Endodermal cell (in vitro differentiated cells): ENCODE data around the gene GPD2. TPM values are rescaled to one million over a fixed set of nuclear protein-coding genes. Genes with fewer than 3 reads are reported as not detected.

Source experiments
- DNase-seq: peaks from one replicate; pipeline ENCODE4 v3.0.0-alpha.2; 2017
- H3K27ac ChIP-seq: 2 replicates; pipeline ENCODE4 v1.5.1; 2013; ENCODE audit warnings: mild to moderate bottlenecking, low read depth, low read length, moderate library complexity
- H3K27me3 ChIP-seq: 2 replicates; pipeline ENCODE4 v1.6.1; 2013; ENCODE audit warnings: mild to moderate bottlenecking, low read length, moderate library complexity; ENCODE audit not compliant: insufficient read depth, control insufficient read depth, poor library complexity, severe bottlenecking
- H3K36me3 ChIP-seq: 2 replicates; pipeline ENCODE4 v1.7.0; 2013; ENCODE audit warnings: mild to moderate bottlenecking, low read length, moderate library complexity; ENCODE audit not compliant: control insufficient read depth, insufficient read depth
- H3K4me1 ChIP-seq: one replicate; pipeline ENCODE4 v1.7.0; 2013; ENCODE audit warnings: low read length; ENCODE audit not compliant: control insufficient read depth, insufficient read depth
- H3K4me3 ChIP-seq: 2 replicates; pipeline ENCODE4 v1.5.1; 2013; ENCODE audit warnings: mild to moderate bottlenecking, low read length, moderate library complexity
- H3K9ac ChIP-seq: 2 replicates; pipeline ENCODE4 v1.6.1; 2013; ENCODE audit warnings: mild to moderate bottlenecking, low read length, moderate library complexity; ENCODE audit not compliant: poor library complexity, severe bottlenecking; ENCODE audit errors: extremely low read depth
- H3K9me3 ChIP-seq: 2 replicates; pipeline ENCODE4 v1.6.1; 2013; ENCODE audit warnings: mild to moderate bottlenecking, low read length, moderate library complexity; ENCODE audit not compliant: control insufficient read depth
- H3K27ac Mint-ChIP-seq: 2 replicates; pipeline ENCODE4 v1.8.0; 2020; ENCODE audit warnings: mixed read lengths
- H3K27me3 Mint-ChIP-seq: 2 replicates; pipeline ENCODE4 v1.8.0; 2021; ENCODE audit warnings: mild to moderate bottlenecking, mixed read lengths; ENCODE audit not compliant: insufficient read depth
- H3K36me3 Mint-ChIP-seq: 2 replicates; pipeline ENCODE4 v1.8.0; 2020; ENCODE audit warnings: low read depth, mixed read lengths
- H3K4me1 Mint-ChIP-seq: 2 replicates; pipeline ENCODE4 v1.8.0; 2020; ENCODE audit warnings: mixed read lengths
- H3K4me3 Mint-ChIP-seq: 2 replicates; pipeline ENCODE4 v1.8.0; 2020; ENCODE audit warnings: mild to moderate bottlenecking, moderate library complexity, mixed read lengths
- H3K9me3 Mint-ChIP-seq: 2 replicates; pipeline ENCODE4 v1.8.0; 2020; ENCODE audit warnings: mild to moderate bottlenecking, mixed read lengths
- WGBS, 2 experiments: methylation state at CpG; one replicate each; pipeline versions ENCODE4 v1.1.5 to v1.1.7; 2013; ENCODE audit warnings: missing lambda C conversion rate in 2 of 2, mixed read lengths in 1 of 2; ENCODE audit not compliant: insufficient coverage in 1 of 2, insufficient read length in 1 of 2; 5-methylcytosine and 5-hydroxymethylcytosine counted together
- total RNA-seq, 2 donors: library from RNA; stranded (reverse); fragmentation: NEBNext Ultra II Directional in 1 of 2; extraction: Animal tissue kit (Norgen Biotek cat#: 25700) in 1 of 2; gene quantifications; 2 replicates in 1 of 2; 3 replicates in 1 of 2; pipeline ENCODE4 v1.2.1, GENCODE V29; 2021
- TF ChIP-seq, protein P1 (sequence below): fragments of 200-600 bp; sonication (generic); conservative IDR thresholded peaks from 2 replicates; pipeline ENCODE4 v1.5.0; 2021; ENCODE audit warnings: antibody characterized with exemption, mild to moderate bottlenecking

GPD2 gene
- total RNA-seq, 2 donors from 2014 or later, result 51.7 to 64.6 TPM

DNA sequence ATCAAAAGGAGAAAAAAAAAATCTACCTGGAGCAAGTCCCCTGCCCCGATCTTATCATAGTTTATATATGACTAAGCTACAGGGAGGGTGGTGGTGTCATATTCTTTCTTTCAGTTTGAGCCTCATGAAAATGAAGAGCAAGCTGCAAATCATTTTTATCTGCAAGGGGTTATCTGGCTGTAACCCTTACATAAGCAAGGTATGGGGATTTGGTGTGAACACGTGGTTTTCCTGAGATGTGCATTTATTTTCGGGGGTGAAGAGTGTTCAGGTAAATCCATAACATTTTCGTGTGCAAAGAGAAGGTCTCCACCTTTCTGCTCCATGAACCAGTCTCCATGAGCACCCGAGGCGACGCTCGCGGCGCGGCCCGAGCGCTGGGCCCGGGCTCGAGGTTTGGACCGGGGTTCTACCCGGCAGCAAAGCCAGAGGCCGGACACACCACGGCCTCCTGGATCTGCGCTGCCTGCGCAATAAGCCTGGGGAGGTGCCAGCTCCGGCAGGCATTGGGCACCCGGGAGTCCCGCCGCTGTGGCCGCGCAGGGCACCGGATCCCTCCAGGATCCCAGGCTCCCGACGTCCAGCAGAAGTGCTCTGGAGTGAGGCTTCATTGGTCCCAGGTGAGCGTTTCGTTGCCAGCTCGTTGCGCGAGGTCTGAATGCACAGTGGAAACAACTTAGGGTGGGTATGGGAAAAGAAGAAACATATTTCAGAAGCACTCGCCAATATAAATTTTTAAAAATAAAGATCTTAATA is 36.1 kb upstream of the GPD2 start:
- Mint-ChIP-seq H3K27ac (peak overlapping the region; percentile 84), H3K36me3 (no peaks in the 10 kb centered on the region), H3K4me3 (peak overlapping the region; percentile 81), H3K27me3 (peaks cover 16% of the 10 kb centered on the region), H3K9me3 (no peaks in the 10 kb centered on the region), H3K4me1 (peaks cover 10% of the 10 kb centered on the region)
- H3K27ac ChIP-seq, result no peak overlapping the region
- peak overlapping the region; percentile 87 for H3K4me3 ChIP-seq
- no peaks in the 10 kb centered on the region for H3K9me3 ChIP-seq
- H3K27me3 ChIP-seq, result no peaks in the 10 kb centered on the region
- no peaks in the 10 kb centered on the region for H3K4me1 ChIP-seq
- H3K36me3 ChIP-seq, result no peaks in the 10 kb centered on the region
- 1% methylated on average over 14 to 35 of the region's 36 CpGs for WGBS, 2 experiments
- TF ChIP-seq, protein P1, sequence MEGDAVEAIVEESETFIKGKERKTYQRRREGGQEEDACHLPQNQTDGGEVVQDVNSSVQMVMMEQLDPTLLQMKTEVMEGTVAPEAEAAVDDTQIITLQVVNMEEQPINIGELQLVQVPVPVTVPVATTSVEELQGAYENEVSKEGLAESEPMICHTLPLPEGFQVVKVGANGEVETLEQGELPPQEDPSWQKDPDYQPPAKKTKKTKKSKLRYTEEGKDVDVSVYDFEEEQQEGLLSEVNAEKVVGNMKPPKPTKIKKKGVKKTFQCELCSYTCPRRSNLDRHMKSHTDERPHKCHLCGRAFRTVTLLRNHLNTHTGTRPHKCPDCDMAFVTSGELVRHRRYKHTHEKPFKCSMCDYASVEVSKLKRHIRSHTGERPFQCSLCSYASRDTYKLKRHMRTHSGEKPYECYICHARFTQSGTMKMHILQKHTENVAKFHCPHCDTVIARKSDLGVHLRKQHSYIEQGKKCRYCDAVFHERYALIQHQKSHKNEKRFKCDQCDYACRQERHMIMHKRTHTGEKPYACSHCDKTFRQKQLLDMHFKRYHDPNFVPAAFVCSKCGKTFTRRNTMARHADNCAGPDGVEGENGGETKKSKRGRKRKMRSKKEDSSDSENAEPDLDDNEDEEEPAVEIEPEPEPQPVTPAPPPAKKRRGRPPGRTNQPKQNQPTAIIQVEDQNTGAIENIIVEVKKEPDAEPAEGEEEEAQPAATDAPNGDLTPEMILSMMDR, result no peak
- peak overlapping the region; percentile 41 for H3K9ac ChIP-seq
- DNase-seq, result peak; percentile 88

DNA sequence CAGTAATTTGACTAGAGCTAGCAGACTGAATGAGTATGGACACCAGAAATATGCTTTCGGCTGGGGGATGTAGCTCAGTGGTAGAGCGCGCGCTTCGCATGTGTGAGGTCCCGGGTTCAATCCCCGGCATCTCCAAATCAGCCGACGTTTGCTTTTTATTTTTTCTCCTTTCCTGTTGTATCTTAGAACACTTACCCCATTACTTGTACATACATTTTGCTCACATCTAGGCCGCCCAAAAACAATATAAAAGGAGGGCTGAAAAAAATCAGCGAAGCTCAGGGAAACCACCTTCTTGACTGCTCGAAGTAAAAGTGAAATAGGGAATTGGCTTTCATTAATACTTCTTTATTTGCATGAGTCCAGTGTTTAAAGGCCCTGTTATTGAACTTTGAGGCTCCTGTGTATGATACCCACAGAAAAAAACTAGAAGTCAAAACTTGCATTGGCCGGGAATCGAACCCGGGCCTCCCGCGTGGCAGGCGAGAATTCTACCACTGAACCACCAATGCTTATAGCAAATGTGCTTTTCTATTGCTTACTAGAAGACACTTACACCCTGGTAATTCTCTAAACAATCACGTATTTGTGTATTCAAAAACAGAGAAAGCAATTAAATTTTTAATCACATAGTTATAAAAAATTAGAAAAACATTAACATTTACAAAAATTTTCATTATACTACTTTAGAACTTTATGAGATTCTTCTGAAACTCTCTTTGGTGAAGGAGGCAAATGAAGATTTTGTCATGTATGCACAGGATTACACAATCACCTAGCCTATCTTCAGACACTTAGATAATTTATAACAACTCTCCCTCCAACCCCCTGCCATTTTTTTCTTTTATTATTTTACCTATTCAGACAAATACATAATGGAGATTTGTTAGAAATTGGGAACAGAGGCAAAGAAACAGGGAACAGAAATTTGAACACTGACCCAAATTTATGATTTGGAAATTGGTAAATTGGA is 35.2 kb upstream of the GPD2 start:
- peak overlapping the region; percentile 45 for H3K9ac ChIP-seq
- no peaks in the 10 kb centered on the region for H3K9me3 ChIP-seq
- Mint-ChIP-seq H3K27me3 (peaks cover 16% of the 10 kb centered on the region), H3K36me3 (no peaks in the 10 kb centered on the region), H3K9me3 (no peaks in the 10 kb centered on the region), H3K27ac (peak overlapping the region; percentile 84), H3K4me1 (peaks cover 10% of the 10 kb centered on the region), H3K4me3 (peak overlapping the region; percentile 81)
- no peaks in the 10 kb centered on the region for H3K4me1 ChIP-seq
- peak overlapping the region; percentile 3 for H3K27ac ChIP-seq
- no peaks in the 10 kb centered on the region for H3K27me3 ChIP-seq
- H3K4me3 ChIP-seq, result peak overlapping the region; percentile 87
- H3K36me3 ChIP-seq, result no peaks in the 10 kb centered on the region
- 0% methylated on average over 18 to 19 of the region's 19 CpGs for WGBS, 2 experiments
- DNase-seq, result peak; percentile 89
- TF ChIP-seq, protein P1, result no peak

DNA sequence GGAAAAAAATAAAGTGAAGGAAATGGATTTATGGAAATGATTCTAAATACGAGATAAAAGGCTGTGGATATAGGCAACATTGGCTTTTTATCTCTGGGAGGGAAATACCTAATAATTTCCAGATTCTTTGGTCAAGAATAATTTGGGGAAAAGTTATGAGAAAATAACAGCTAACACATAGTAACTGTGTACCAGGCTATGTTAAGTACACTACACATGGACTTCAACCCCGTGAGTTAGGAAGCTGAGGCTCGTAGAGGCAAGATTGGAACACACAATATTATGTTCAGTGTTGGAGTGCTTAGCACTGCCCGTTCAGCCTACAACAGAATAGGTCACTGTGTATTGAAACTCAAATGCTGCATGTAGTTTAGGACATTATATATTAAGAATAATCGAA is 34.3 kb upstream of the GPD2 start:
- no peaks in the 10 kb centered on the region for H3K9me3 Mint-ChIP-seq
- Histone ChIP-seq H3K27ac (no peak overlapping the region), H3K4me1 (no peaks in the 10 kb centered on the region), H3K9ac (no peak overlapping the region), H3K9me3 (no peaks in the 10 kb centered on the region), H3K4me3 (peak overlapping the region; percentile 87), H3K36me3 (no peaks in the 10 kb centered on the region), H3K27me3 (no peaks in the 10 kb centered on the region)
- H3K4me1 Mint-ChIP-seq, result peaks cover 10% of the 10 kb centered on the region
- no peak overlapping the region for H3K4me3 Mint-ChIP-seq
- TF ChIP-seq, protein P1, result no peak
- no peak for DNase-seq
- no peak overlapping the region for H3K27ac Mint-ChIP-seq
- WGBS, 2 experiments, result 86 to 93% methylated on average over 5 of the region's 5 CpGs
- peaks cover 16% of the 10 kb centered on the region for H3K27me3 Mint-ChIP-seq
- H3K36me3 Mint-ChIP-seq, result no peaks in the 10 kb centered on the region
